Adrenal gland (tissue), 12 donors: ENCODE data around the gene PLIN5. TPM values are rescaled to one million over a fixed set of nuclear protein-coding genes. Genes with fewer than 3 reads are reported as not detected.
A peak's percentile ranks its signal among the peaks of the same experiment; 100 is the strongest.

Source experiments
- DNase-seq, 7 donors: peaks; one replicate each; pipeline ENCODE4 v3.0.0-alpha.2; 2019 to 2020
- H3K27ac ChIP-seq, 5 donors: fragments of 200-600 bp; sonication (generic) in 4 of 5; 1 replicate in 3 of 5; 2 replicates in 2 of 5; pipeline versions ENCODE4 v1.5.1 to v1.8.0; 2016 to 2020; ENCODE audit warnings: mild to moderate bottlenecking in 1 of 5
- H3K27me3 ChIP-seq: fragments of 200-600 bp; 2 replicates; pipeline ENCODE4 v1.8.0; 2021
- H3K36me3 ChIP-seq, 2 donors: fragments of 200-600 bp; replicated peaks in 1 of 2; 1 replicate in 1 of 2; 2 replicates in 1 of 2; pipeline versions ENCODE4 v1.5.1 to v1.8.0; 2018 to 2022
- H3K4me1 ChIP-seq, 2 donors: fragments of 200-600 bp; replicated peaks in 1 of 2; 1 replicate in 1 of 2; 2 replicates in 1 of 2; pipeline versions ENCODE4 v1.5.1 to v1.8.0; 2018 to 2021
- H3K4me3 ChIP-seq, 4 donors: fragments of 200-600 bp; sonication (generic) in 3 of 4; one replicate each; pipeline ENCODE4 v1.5.1; 2016 to 2018
- H3K9me3 ChIP-seq, 3 donors: fragments of 200-600 bp; sonication (generic) in 1 of 3; replicated peaks in 1 of 3; 1 replicate in 2 of 3; 2 replicates in 1 of 3; pipeline versions ENCODE4 v1.5.1 to v1.8.0; 2016 to 2021
- CTCF ChIP-seq, 6 experiments: fragments of 450-650 bp in 4 of 6; fragments of 200-600 bp in 2 of 6; sonication (generic) in 1 of 6; IDR thresholded peaks; 1 replicate in 5 of 6; 2 replicates in 1 of 6; pipeline versions ENCODE4 v1.5.1 to v1.8.0; 2016 to 2021; ENCODE audit warnings: antibody characterized with exemption in 6 of 6, mild to moderate bottlenecking in 2 of 6, moderate library complexity in 1 of 6
- POLR2A ChIP-seq, 2 donors: fragments of 450-650 bp; IDR thresholded peaks; one replicate each; pipeline ENCODE4 v1.6.1; 2017; ENCODE audit warnings: antibody characterized with exemption in 2 of 2, mild to moderate bottlenecking in 2 of 2, moderate library complexity in 1 of 2
- WGBS, 4 donors: extraction: QIAGEN DNeasy Blood & Tissue Kit in 2 of 4; methylation state at CpG; one replicate each; pipeline versions ENCODE4 v1.1.5 to v1.1.7; 2013 to 2017; 5-methylcytosine and 5-hydroxymethylcytosine counted together
- intact Hi-C, 2 donors: fragments of 100-400 bp; cut with DNase I; formaldehyde crosslinking; loops; one replicate each; pipeline versions ENCODE4 v1.14.1 to v1.15.0; 2022 to 2023
- polyA plus RNA-seq, 3 donors: library from polyadenylated mRNA; stranded (reverse); fragments of 200-250 nt in 2 of 3; fragments of 350-450 nt in 1 of 3; fragmentation: Illumina TruSeq in 1 of 3; extraction: RNeasy Lipid Tissue Mini Kit (QIAGEN cat#74804) in 1 of 3; gene quantifications; one replicate each; pipeline ENCODE4 v1.2.3, GENCODE V29; 2013 to 2014
- total RNA-seq, 9 donors: library from RNA; depleted of rRNA in 4 of 9; stranded (reverse); fragments of >200 nt in 4 of 9; fragments of 120-200 nt in 1 of 9; fragmentation: NEBNext Ultra II Directional in 1 of 9; extraction: Animal tissue kit (Norgen Biotek cat#: 25700) in 1 of 9; gene quantifications; one replicate each; pipeline versions ENCODE4 v1.1.0 to v1.2.4, GENCODE V29; 2013 to 2023
- donor health status: healthy with polysubstance abuse.
- donor health status: Bipolar disorder and iron deficiency.
- donor health status: DM: yes; HTN: yes; CAD: no.
- donor health status: DM: no; HTN: no; CAD: no.
- donor health status: DM: no; HTN: no; CAD: no.
- donor health status: DM: yes; HTN: yes; CAD: no.

PLIN5 gene
- total and polyA plus RNA-seq, 12 donors: 0.57 to 47.6 (median 7.2) TPM

- Histone ChIP-seq H3K9me3 (no peaks in the 10 kb centered on the region), H3K36me3 (peaks cover 0 to 51% of the 10 kb centered on the region in 2 donors), H3K27me3 (no peaks in the 10 kb centered on the region), H3K4me1 (no peaks in the 10 kb centered on the region), H3K27ac (no peak overlapping the region), H3K4me3 (no peak overlapping the region)
- DNase-seq: no peak
- TF ChIP-seq CTCF (IDR thresholded peaks at IDR 0.05) (no peak), POLR2A (IDR thresholded peaks at IDR 0.05) (no peak)
- 89 to 100% (median 91%) methylated on average over 3 to 18 of the region's 18 CpGs for WGBS, 4 donors
- intact Hi-C loops: no loop called here
Observed at GRCh38 chr19:4552525-4552819, 17.4 kb upstream of the PLIN5 start.

- no peaks in the 10 kb centered on the region for H3K4me1 ChIP-seq
- H3K36me3 ChIP-seq: peaks cover 0 to 45% of the 10 kb centered on the region in 2 donors
- no peak for TF ChIP-seq POLR2A (IDR thresholded peaks at IDR 0.05)
- no peak for TF ChIP-seq CTCF (IDR thresholded peaks at IDR 0.05)
- no peak for DNase-seq
- H3K9me3 ChIP-seq: no peaks in the 10 kb centered on the region
- WGBS, 4 donors: 82 to 90% (median 88%) methylated on average over 19 to 26 of the region's 26 CpGs
- H3K27me3 ChIP-seq: no peaks in the 10 kb centered on the region
- intact Hi-C loops: no loop called here
- H3K27ac ChIP-seq: no peak overlapping the region
- no peak overlapping the region for H3K4me3 ChIP-seq
Observed at GRCh38 chr19:4550479-4551050, 15.5 kb upstream of the PLIN5 start.

DNA sequence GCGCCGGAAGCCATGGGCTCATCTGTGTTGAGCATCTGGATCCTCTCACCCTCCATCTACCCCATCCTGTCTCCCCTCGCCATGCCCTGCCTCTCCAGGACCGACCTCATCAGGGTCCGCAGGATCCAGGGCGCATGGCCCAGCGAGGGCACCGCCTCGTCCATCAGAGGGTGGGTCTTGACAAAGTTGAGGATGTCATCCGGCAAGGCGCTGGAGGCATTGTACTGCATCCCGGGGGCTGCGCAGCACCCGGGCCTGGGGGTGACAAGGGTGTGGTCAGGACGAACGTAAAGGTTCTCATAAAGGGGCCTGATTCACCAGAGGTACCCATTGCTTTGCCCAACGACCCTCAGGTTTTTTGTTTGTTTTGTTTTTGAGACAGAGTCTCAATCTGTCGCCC is 15.0 kb upstream of the PLIN5 start:
- no peaks in the 10 kb centered on the region for H3K27me3 ChIP-seq
- peaks cover 0 to 40% of the 10 kb centered on the region in 2 donors for H3K36me3 ChIP-seq
- H3K4me3 ChIP-seq: no peak overlapping the region
- intact Hi-C loops: no loop called here
- no peak for DNase-seq
- H3K9me3 ChIP-seq: no peaks in the 10 kb centered on the region
- H3K27ac ChIP-seq: no peak overlapping the region
- TF ChIP-seq CTCF (IDR thresholded peaks at IDR 0.05) (no peak), POLR2A (IDR thresholded peaks at IDR 0.05) (no peak)
- 92 to 94% (median 93%) methylated on average over 17 to 18 of the region's 18 CpGs for WGBS, 4 donors
- H3K4me1 ChIP-seq: no peaks in the 10 kb centered on the region

DNA sequence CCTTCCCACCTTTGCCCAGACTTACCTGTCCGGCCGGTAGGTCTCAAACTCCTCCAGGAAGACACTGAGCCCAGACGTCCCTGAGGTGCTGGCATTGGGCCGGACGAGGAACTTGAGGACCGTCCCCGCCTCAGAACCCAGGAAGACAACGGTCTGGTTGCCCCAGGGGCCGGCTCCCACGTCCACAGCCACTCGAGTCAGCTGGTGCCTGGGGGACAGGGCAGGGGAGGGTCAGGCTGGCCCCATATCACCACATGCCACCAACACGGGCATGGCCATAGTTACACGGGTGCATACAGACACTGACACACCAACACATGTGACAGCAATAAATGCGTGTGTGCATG is 13.2 kb upstream of the PLIN5 start:
- DNase-seq: peak in 1 of 7 donors; percentile 7
- peaks cover 0 to 32% of the 10 kb centered on the region in 2 donors for H3K36me3 ChIP-seq

More for the DNA sequence above, 13.2 kb upstream of the PLIN5 start:
- H3K4me3 ChIP-seq: no peak overlapping the region
- H3K4me1 ChIP-seq: no peaks in the 10 kb centered on the region
- TF ChIP-seq POLR2A (IDR thresholded peaks at IDR 0.05) (no peak), CTCF (IDR thresholded peaks at IDR 0.05) (no peak)
- no peak overlapping the region for H3K27ac ChIP-seq
- 81 to 87% (median 85%) methylated on average over 6 to 14 of the region's 14 CpGs for WGBS, 4 donors
- no peaks in the 10 kb centered on the region for H3K27me3 ChIP-seq
- no peaks in the 10 kb centered on the region for H3K9me3 ChIP-seq
- intact Hi-C loops: no loop called here
